Activated CD8-positive, alpha-beta T cell treated with anti-CD3 and anti-CD28 coated beads for 36 hours (primary cell): ENCODE data around the gene ATP6V0E2. TPM values are rescaled to one million over a fixed set of nuclear protein-coding genes. Genes with fewer than 3 reads are reported as not detected.

Source experiments
- ATAC-seq: fragments of 200-7000 bp; cut with Tn5 transposase; one replicate; pipeline ENCODE4 v1.10.0; 2021; ENCODE audit warnings: mild to moderate bottlenecking, moderate library complexity
- CTCF ChIA-PET: fragments of 350-600 bp; sonication (Branson Sonifier 250); formaldehyde crosslinking; loops from one replicate; lab custom pipeline; 2021; ENCODE audit warnings: antibody characterized with exemption; lab: Charles Lee
- POLR2A ChIA-PET: fragments of 350-600 bp; sonication (Branson Sonifier 250); formaldehyde crosslinking; loops from one replicate; lab custom pipeline; 2021; ENCODE audit warnings: antibody characterized with exemption; lab: Charles Lee
- DNase-seq: peaks from one replicate; pipeline ENCODE4 v3.0.0-alpha.2; 2020
- H3K27ac Mint-ChIP-seq: one replicate; pipeline ENCODE4 v1.8.0; 2021; ENCODE audit warnings: mild to moderate bottlenecking, mixed read lengths
- H3K27me3 Mint-ChIP-seq: one replicate; pipeline ENCODE4 v1.8.0; 2021; ENCODE audit warnings: mixed read lengths
- H3K36me3 Mint-ChIP-seq: one replicate; pipeline ENCODE4 v1.8.0; 2021; ENCODE audit warnings: low read depth, mixed read lengths
- H3K4me1 Mint-ChIP-seq: one replicate; pipeline ENCODE4 v1.8.0; 2021; ENCODE audit warnings: low read depth, mixed read lengths
- H3K4me3 Mint-ChIP-seq: one replicate; pipeline ENCODE4 v1.8.0; 2021; ENCODE audit warnings: mild to moderate bottlenecking, moderate library complexity, mixed read lengths
- H3K9me3 Mint-ChIP-seq: one replicate; pipeline ENCODE4 v1.8.0; 2021; ENCODE audit warnings: mixed read lengths
- CTCF ChIP-seq: fragments of 200-600 bp; IDR thresholded peaks from one replicate; pipeline ENCODE4 v1.8.0; 2022; ENCODE audit warnings: antibody characterized with exemption, mild to moderate bottlenecking
- intact Hi-C: fragments of 100-400 bp; cut with micrococcal nuclease; formaldehyde crosslinking; loops from one replicate; pipeline ENCODE4 v1.10.0; 2022
- total RNA-seq, 2 experiments: library from RNA; stranded (reverse); gene quantifications; one replicate each; pipeline ENCODE4 v1.2.3, GENCODE V29; 2021

ATP6V0E2 gene
- total RNA-seq, 2 experiments from 2014 or later: 46.3 to 46.7 TPM

GRCh38 chr7:149838992-149839408, 34.8 kb upstream of the ATP6V0E2 start:
- H3K4me1 Mint-ChIP-seq: peaks cover 33% of the 10 kb centered on the region
- H3K27me3 Mint-ChIP-seq: no peaks in the 10 kb centered on the region
- peak overlapping the region; percentile 79 for H3K4me3 Mint-ChIP-seq
- intact Hi-C loops: loop anchor here (2.0 kb wide), 1 partner anchor 34 kb away; the partner anchor contains the start of gene ATP6V0E2
- POLR2A ChIA-PET: interaction anchor here (1.0 to 3.3 kb wide), 5 partner anchors 10 to 44 kb away, joined by 3 to 16 read pairs (median 5); no protein-coding TSS in a partner anchor
- no peaks in the 10 kb centered on the region for H3K9me3 Mint-ChIP-seq
- peak overlapping the region; percentile 71 for H3K27ac Mint-ChIP-seq
- DNase-seq: no peak
- H3K36me3 Mint-ChIP-seq: no peaks in the 10 kb centered on the region
- ATAC-seq: no peak
- no peak for TF ChIP-seq CTCF
- CTCF ChIA-PET: interaction anchor here (1.1 to 3.1 kb wide), 8 partner anchors 10 to 44 kb away, joined by 4 to 18 read pairs (median 8); no protein-coding TSS in a partner anchor

GRCh38 chr7:149839933-149840332, 33.8 kb upstream of the ATP6V0E2 start:
- Mint-ChIP-seq H3K4me3 (peak overlapping the region; percentile 79), H3K27me3 (no peaks in the 10 kb centered on the region), H3K27ac (no peak overlapping the region), H3K36me3 (no peaks in the 10 kb centered on the region), H3K9me3 (no peaks in the 10 kb centered on the region), H3K4me1 (peaks cover 35% of the 10 kb centered on the region)
- no peak for DNase-seq
- ATAC-seq: no peak
- no peak for TF ChIP-seq CTCF
- intact Hi-C loops: loop anchor here (2.0 kb wide), 1 partner anchor 33 kb away; the partner anchor contains the start of gene ATP6V0E2
- ChIA-PET POLR2A (interaction anchor here (1.0 to 3.3 kb wide), 4 partner anchors 9 to 43 kb away, joined by 3 to 16 read pairs (median 9); no protein-coding TSS in a partner anchor), CTCF (interaction anchor here (1.4 to 3.1 kb wide), 6 partner anchors 9 to 43 kb away, joined by 4 to 18 read pairs (median 10); no protein-coding TSS in a partner anchor)

- no peak for DNase-seq
- intact Hi-C loops: no loop called here
- H3K4me1 Mint-ChIP-seq: peaks cover 36% of the 10 kb centered on the region
- no peak for ATAC-seq
- H3K27me3 Mint-ChIP-seq: no peaks in the 10 kb centered on the region
- H3K9me3 Mint-ChIP-seq: no peaks in the 10 kb centered on the region
- no peaks in the 10 kb centered on the region for H3K36me3 Mint-ChIP-seq
- no peak overlapping the region for H3K27ac Mint-ChIP-seq
- CTCF ChIA-PET: no interaction called here
- POLR2A ChIA-PET: interaction anchor here (1.0 to 1.2 kb wide), 2 partner anchors 22 to 32 kb away, joined by 3 read pairs; no protein-coding TSS in a partner anchor
- TF ChIP-seq CTCF: no peak
- H3K4me3 Mint-ChIP-seq: no peak overlapping the region
Observed at GRCh38 chr7:149843566-149843965, 30.2 kb upstream of the ATP6V0E2 start.

GRCh38 chr7:149844445-149844844, 29.3 kb upstream of the ATP6V0E2 start:
- no peak for TF ChIP-seq CTCF

GRCh38 chr7:149845257-149845980, 28.4 kb upstream of the ATP6V0E2 start:
- Mint-ChIP-seq H3K27ac (no peak overlapping the region), H3K27me3 (no peaks in the 10 kb centered on the region), H3K4me1 (peaks cover 31% of the 10 kb centered on the region), H3K9me3 (no peaks in the 10 kb centered on the region), H3K36me3 (peaks cover 2% of the 10 kb centered on the region), H3K4me3 (no peak overlapping the region)
- intact Hi-C loops: no loop called here
- DNase-seq (no peak), ATAC-seq (no peak)
- POLR2A ChIA-PET: interaction anchor here (1.4 kb wide), 1 partner anchor 21 kb away, joined by 3 read pairs; no protein-coding TSS in a partner anchor
- no peak for TF ChIP-seq CTCF
- CTCF ChIA-PET: interaction anchor here (0.5 kb wide), 1 partner anchor 135 kb away, joined by 3 read pairs; no protein-coding TSS in a partner anchor

More at GRCh38 chr7:149844445-149844844, 29.3 kb upstream of the ATP6V0E2 start:
- H3K36me3 Mint-ChIP-seq: peaks cover 2% of the 10 kb centered on the region
- no peaks in the 10 kb centered on the region for H3K9me3 Mint-ChIP-seq
- H3K4me3 Mint-ChIP-seq: no peak overlapping the region
- intact Hi-C loops: no loop called here
- H3K27ac Mint-ChIP-seq: no peak overlapping the region
- ChIA-PET CTCF (no interaction called here), POLR2A (interaction anchor here (1.0 to 1.4 kb wide), 3 partner anchors 21 to 31 kb away, joined by 3 read pairs; no protein-coding TSS in a partner anchor)
- no peaks in the 10 kb centered on the region for H3K27me3 Mint-ChIP-seq
- ATAC-seq (no peak), DNase-seq (no peak)
- H3K4me1 Mint-ChIP-seq: peaks cover 29% of the 10 kb centered on the region
